SK-N-SH treated with all-trans-retinoic acid at 6 μM for 48 hours (cell line): Measurements from ENCODE around the gene BCAR3.

Experiments used
- ATAC-seq: fragments of 200-7000 bp; cut with Tn5 transposase; 3 replicates; pipeline ENCODE4 v1.9.1; 2020; ENCODE audit warnings: mild to moderate bottlenecking, moderate library complexity
- ARNTL ChIP-seq: fragments of 450-650 bp; formaldehyde crosslinking; IDR thresholded peaks from 2 replicates; pipeline ENCODE4 v1.5.0; 2020; ENCODE audit warnings: low read depth, mild to moderate bottlenecking, moderate library complexity, borderline replicate concordance
- BACH2 ChIP-seq: fragments of 250-450 bp; sonication (Bioruptor Pico); IDR thresholded peaks from 2 replicates; pipeline ENCODE4 v1.9.0; 2021; ENCODE audit warnings: mild to moderate bottlenecking, borderline replicate concordance
- CSDC2 ChIP-seq: fragments of 250-450 bp; sonication (Bioruptor Pico); IDR thresholded peaks from 2 replicates; pipeline ENCODE4 v1.5.0; 2020; ENCODE audit warnings: mild to moderate bottlenecking, moderate library complexity
- ESRRG ChIP-seq: fragments of 250-450 bp; sonication (Bioruptor Pico); IDR thresholded peaks from 2 replicates; pipeline ENCODE4 v1.6.1; 2021; ENCODE audit warnings: mild to moderate bottlenecking
- GLIS3 ChIP-seq: fragments of 250-450 bp; sonication (Bioruptor Pico); IDR thresholded peaks from 2 replicates; pipeline ENCODE4 v1.5.0; 2020; ENCODE audit warnings: mild to moderate bottlenecking, moderate library complexity
- ISL1 ChIP-seq: fragments of 250-450 bp; sonication (Bioruptor Pico); IDR thresholded peaks from 2 replicates; pipeline ENCODE4 v2.1.2; 2022; ENCODE audit warnings: mild to moderate bottlenecking, moderate library complexity
- PPARA ChIP-seq: fragments of 250-450 bp; sonication (Bioruptor Pico); IDR thresholded peaks from 2 replicates; pipeline ENCODE4 v1.5.0; 2020; ENCODE audit warnings: mild to moderate bottlenecking, borderline replicate concordance
- RARB ChIP-seq: fragments of 250-450 bp; sonication (Bioruptor Pico); IDR thresholded peaks from 2 replicates; pipeline ENCODE4 v1.8.0; 2021; ENCODE audit warnings: mild to moderate bottlenecking, moderate library complexity
- SNAI2 ChIP-seq: fragments of 250-450 bp; sonication (Bioruptor Pico); IDR thresholded peaks from 2 replicates; pipeline ENCODE4 v1.5.0; 2020; ENCODE audit warnings: mild to moderate bottlenecking, moderate library complexity
- TCF4 ChIP-seq: fragments of 250-450 bp; sonication (Bioruptor Pico); IDR thresholded peaks from 2 replicates; pipeline ENCODE4 v1.8.0; 2021; ENCODE audit warnings: mild to moderate bottlenecking, moderate library complexity, borderline replicate concordance
- ZC3H10 ChIP-seq: fragments of 250-450 bp; sonication (Bioruptor Pico); IDR thresholded peaks from 2 replicates; pipeline ENCODE4 v1.5.1; 2021; ENCODE audit warnings: mild to moderate bottlenecking, moderate library complexity
- ZFP3 ChIP-seq: fragments of 250-450 bp; sonication (Bioruptor Pico); IDR thresholded peaks from 2 replicates; pipeline ENCODE4 v1.5.0; 2020; ENCODE audit warnings: mild to moderate bottlenecking, moderate library complexity
- ZFP30 ChIP-seq: fragments of 450-650 bp; formaldehyde crosslinking; IDR thresholded peaks from 2 replicates; pipeline ENCODE4 v1.5.0; 2022; ENCODE audit warnings: mild to moderate bottlenecking, moderate library complexity
- ZNF565 ChIP-seq: fragments of 450-650 bp; formaldehyde crosslinking; conservative IDR thresholded peaks from 2 replicates; pipeline ENCODE4 v1.5.0; 2020; ENCODE audit warnings: low read depth, mild to moderate bottlenecking, moderate library complexity
- ZNF8 ChIP-seq: fragments of 450-650 bp; formaldehyde crosslinking; IDR thresholded peaks from 2 replicates; pipeline ENCODE4 v1.5.0; 2020; ENCODE audit warnings: mild to moderate bottlenecking, moderate library complexity
- TF ChIP-seq, protein P1 (sequence below): fragments of 250-450 bp; sonication (Bioruptor Pico); IDR thresholded peaks from 2 replicates; pipeline ENCODE4 v1.8.0; 2020; ENCODE audit warnings: mild to moderate bottlenecking, moderate library complexity, borderline replicate concordance
- TF ChIP-seq, protein P2 (sequence below): fragments of 250-450 bp; sonication (Bioruptor Pico); IDR thresholded peaks from 2 replicates; pipeline ENCODE4 v1.5.1; 2021; ENCODE audit warnings: mild to moderate bottlenecking, moderate library complexity
- TF ChIP-seq, protein P3 (sequence below): fragments of 250-450 bp; sonication (Bioruptor Pico); IDR thresholded peaks from 2 replicates; pipeline ENCODE4 v1.5.1; 2020; ENCODE audit warnings: low read depth, mild to moderate bottlenecking, moderate library complexity
- TF ChIP-seq, protein P4 (sequence below): fragments of 250-450 bp; sonication (Bioruptor Pico); IDR thresholded peaks from 2 replicates; pipeline ENCODE4 v1.8.0; 2021; ENCODE audit warnings: low read depth, mild to moderate bottlenecking, moderate library complexity, borderline replicate concordance

BCAR3 gene

DNA sequence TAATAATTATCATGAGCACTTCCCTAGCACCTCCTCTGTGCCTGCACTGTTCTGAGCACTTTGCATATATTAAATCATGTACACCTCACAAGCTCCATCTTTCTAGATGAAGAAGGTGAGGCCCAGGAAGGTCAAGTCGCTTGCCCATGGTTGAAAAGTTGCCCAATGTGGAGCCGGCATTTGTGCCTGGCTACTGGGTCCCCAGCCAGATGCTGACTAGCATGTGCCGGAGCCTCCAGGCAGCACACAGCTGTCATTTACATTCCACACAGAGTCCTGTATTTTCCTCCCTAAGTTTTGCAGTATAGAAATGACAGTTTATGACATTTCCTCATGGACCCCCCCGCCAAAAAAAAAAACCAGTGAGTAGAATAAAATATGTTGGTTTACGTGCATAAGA is 94.3 kb downstream of the BCAR3 start:
- TF ChIP-seq ESRRG (CRISPR knock-in tag) = no peak
- TF ChIP-seq SNAI2 (CRISPR knock-in tag) = no peak
- TF ChIP-seq, protein P1, sequence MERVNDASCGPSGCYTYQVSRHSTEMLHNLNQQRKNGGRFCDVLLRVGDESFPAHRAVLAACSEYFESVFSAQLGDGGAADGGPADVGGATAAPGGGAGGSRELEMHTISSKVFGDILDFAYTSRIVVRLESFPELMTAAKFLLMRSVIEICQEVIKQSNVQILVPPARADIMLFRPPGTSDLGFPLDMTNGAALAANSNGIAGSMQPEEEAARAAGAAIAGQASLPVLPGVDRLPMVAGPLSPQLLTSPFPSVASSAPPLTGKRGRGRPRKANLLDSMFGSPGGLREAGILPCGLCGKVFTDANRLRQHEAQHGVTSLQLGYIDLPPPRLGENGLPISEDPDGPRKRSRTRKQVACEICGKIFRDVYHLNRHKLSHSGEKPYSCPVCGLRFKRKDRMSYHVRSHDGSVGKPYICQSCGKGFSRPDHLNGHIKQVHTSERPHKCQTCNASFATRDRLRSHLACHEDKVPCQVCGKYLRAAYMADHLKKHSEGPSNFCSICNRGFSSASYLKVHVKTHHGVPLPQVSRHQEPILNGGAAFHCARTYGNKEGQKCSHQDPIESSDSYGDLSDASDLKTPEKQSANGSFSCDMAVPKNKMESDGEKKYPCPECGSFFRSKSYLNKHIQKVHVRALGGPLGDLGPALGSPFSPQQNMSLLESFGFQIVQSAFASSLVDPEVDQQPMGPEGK (CRISPR knock-in tag) = no peak
- TF ChIP-seq BACH2 (CRISPR knock-in tag) = no peak
- TF ChIP-seq CSDC2 (CRISPR knock-in tag) = no peak
- no peak for TF ChIP-seq ZC3H10 (CRISPR knock-in tag)
- TF ChIP-seq, protein P2, sequence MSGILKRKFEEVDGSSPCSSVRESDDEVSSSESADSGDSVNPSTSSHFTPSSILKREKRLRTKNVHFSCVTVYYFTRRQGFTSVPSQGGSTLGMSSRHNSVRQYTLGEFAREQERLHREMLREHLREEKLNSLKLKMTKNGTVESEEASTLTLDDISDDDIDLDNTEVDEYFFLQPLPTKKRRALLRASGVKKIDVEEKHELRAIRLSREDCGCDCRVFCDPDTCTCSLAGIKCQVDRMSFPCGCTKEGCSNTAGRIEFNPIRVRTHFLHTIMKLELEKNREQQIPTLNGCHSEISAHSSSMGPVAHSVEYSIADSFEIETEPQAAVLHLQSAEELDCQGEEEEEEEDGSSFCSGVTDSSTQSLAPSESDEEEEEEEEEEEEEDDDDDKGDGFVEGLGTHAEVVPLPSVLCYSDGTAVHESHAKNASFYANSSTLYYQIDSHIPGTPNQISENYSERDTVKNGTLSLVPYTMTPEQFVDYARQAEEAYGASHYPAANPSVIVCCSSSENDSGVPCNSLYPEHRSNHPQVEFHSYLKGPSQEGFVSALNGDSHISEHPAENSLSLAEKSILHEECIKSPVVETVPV (CRISPR knock-in tag) = no peak
- no peak for TF ChIP-seq ZFP3 (CRISPR knock-in tag)
- no peak for TF ChIP-seq ISL1 (CRISPR knock-in tag)
- no peak for TF ChIP-seq RARB
- TF ChIP-seq ARNTL (CRISPR knock-in tag) = no peak
- no peak for TF ChIP-seq ZNF8 (CRISPR knock-in tag)
- ATAC-seq = no peak

DNA sequence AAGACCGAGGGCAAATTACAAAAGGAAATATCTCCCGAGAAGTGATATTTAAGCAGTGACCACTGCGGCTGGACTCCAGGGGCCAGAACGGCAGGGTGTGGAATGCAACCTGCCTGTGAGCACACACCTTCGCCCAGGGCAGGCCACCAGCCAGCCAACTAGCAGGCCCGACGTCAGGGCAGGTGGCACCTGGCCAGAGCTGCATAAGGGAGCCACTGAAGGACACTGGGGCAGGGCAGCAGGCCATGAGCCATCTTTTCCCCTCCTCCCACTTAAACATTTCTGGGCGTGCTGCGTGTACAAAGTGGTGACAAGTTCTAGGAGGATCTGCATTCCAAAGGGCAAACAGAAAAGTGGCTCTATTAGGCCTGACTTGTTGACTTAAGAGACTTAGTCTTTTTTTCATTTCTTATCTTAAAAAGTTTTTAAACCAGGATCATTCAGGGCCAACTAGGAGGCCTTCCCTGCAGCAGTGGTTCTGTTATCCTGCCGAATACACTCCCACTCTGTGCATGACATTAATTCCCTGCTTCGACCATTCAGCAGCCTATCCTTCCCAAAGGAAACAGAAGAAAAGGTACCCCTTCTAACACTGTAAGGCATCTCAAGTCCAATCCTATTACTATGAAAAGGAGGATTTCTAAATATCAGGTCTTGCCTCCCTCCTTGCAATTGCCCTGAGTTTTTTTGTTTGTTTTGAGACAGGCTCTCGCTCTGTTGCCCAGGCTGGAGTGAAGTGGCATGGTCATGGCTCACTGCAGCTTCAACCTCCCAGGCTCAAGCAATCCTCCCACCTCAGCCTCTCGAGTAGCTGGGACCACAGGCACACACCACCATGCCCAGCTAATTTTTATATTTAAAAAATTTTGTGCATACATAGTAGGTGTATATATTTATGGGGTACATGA is 96.3 kb downstream of the BCAR3 start:
- TF ChIP-seq ISL1 (CRISPR knock-in tag) = no peak
- no peak for TF ChIP-seq BACH2 (CRISPR knock-in tag)
- no peak for TF ChIP-seq ZC3H10 (CRISPR knock-in tag)
- no peak for TF ChIP-seq ZNF565 (CRISPR knock-in tag)
- TF ChIP-seq, protein P2 (CRISPR knock-in tag) = no peak
- no peak for TF ChIP-seq ESRRG (CRISPR knock-in tag)
- no peak for TF ChIP-seq TCF4

DNA sequence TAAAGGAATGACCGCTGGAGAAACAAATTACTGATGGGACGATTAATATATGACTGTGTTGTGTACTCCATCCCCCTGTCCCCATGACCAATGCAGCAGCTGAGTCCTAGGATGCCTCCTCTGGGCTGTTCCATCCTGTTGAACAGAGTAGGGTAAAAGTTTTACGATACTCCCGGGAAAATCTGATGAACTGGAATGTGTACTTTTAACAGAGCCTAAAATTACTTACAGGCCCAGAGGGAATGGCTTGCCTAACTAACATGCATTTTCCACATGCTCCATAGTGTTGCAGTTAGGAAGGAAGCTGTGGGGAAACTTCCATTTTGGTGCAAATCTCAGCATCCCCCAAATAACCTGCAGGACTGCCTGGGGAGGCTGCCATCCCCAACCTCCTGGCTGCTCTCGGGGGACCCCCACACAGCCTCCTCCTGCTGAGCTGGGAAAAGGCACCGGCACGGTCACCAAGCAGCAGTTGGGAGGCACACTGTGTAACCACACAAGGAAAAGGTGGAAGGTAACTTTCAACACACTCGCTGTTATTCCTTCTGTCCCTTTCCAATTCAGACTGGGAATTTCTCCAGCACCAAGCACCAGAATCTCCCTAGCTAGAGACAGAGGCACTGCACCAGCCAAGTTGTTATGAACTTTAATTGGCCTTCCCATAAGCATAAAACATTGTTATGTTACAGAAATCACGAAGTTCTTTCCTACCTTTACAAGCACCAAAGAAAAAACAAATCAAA is 97.2 kb downstream of the BCAR3 start:
- TF ChIP-seq, protein P3, sequence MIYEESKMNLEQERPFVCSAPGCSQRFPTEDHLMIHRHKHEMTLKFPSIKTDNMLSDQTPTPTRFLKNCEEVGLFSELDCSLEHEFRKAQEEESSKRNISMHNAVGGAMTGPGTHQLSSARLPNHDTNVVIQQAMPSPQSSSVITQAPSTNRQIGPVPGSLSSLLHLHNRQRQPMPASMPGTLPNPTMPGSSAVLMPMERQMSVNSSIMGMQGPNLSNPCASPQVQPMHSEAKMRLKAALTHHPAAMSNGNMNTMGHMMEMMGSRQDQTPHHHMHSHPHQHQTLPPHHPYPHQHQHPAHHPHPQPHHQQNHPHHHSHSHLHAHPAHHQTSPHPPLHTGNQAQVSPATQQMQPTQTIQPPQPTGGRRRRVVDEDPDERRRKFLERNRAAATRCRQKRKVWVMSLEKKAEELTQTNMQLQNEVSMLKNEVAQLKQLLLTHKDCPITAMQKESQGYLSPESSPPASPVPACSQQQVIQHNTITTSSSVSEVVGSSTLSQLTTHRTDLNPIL (CRISPR knock-in tag) = no peak
- TF ChIP-seq GLIS3 (CRISPR knock-in tag) (no peak), ZNF565 (CRISPR knock-in tag) (no peak), TCF4 (no peak), ZC3H10 (CRISPR knock-in tag) (no peak), RARB (no peak), PPARA (CRISPR knock-in tag) (no peak), BACH2 (CRISPR knock-in tag) (no peak), ZFP30 (no peak)
- TF ChIP-seq, protein P4, sequence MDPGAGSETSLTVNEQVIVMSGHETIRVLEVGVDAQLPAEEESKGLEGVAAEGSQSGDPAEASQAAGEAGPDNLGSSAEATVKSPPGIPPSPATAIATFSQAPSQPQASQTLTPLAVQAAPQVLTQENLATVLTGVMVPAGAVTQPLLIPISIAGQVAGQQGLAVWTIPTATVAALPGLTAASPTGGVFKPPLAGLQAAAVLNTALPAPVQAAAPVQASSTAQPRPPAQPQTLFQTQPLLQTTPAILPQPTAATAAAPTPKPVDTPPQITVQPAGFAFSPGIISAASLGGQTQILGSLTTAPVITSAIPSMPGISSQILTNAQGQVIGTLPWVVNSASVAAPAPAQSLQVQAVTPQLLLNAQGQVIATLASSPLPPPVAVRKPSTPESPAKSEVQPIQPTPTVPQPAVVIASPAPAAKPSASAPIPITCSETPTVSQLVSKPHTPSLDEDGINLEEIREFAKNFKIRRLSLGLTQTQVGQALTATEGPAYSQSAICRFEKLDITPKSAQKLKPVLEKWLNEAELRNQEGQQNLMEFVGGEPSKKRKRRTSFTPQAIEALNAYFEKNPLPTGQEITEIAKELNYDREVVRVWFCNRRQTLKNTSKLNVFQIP (CRISPR knock-in tag) = no peak
- TF ChIP-seq, protein P1 (CRISPR knock-in tag) = no peak
- ATAC-seq = no peak

More for the DNA sequence above, 96.3 kb downstream of the BCAR3 start:
- no peak for ATAC-seq
